Stimulated activated CD4-positive, alpha-beta T cell treated with anti-CD3 and anti-CD28 coated beads, Interleukin-12 subunit alpha, Interleukin-12 subunit beta, amount 100 ng/mL, for 48 hours (primary cell): Measurements from ENCODE around the gene TRAK2.

ENCODE experiments used
- DNase-seq, 3 donors: peaks; one replicate each; pipeline ENCODE4 v3.0.0-alpha.2; 2020; ENCODE audit warnings: low read depth in 2 of 3, low spot score in 1 of 3

TRAK2 gene

GRCh38 chr2:201363857-201364560, 87.2 kb downstream of the TRAK2 start:
- peak in 1 of 3 donors; percentile 53 for DNase-seq

- DNase-seq = no peak
Observed at GRCh38 chr2:201362396-201362795, 88.9 kb downstream of the TRAK2 start.

GRCh38 chr2:201361078-201361733, 90.1 kb downstream of the TRAK2 start:
- no peak for DNase-seq

- DNase-seq = no peak
Observed at GRCh38 chr2:201360256-201360655, 91.0 kb downstream of the TRAK2 start.

DNA sequence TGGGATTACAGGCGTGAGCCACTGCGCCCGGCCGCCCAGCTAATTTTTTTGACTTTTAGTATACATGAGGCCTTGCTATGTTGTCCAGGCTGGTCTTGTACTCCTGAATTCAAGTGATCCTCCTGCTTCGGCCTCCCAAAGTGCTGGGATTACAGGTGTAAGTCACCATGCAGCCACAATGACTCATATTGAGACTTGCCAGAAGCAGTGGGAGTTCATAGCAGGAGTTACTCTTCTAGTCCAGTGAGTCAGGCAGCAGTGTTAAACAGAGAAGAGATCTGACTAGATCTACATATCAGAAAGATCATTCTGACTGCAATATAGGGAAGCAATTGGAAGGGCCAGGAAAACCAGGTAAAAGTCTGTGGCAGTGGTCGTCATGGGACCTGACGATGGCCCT, 92.6 kb downstream of the TRAK2 start:
- DNase-seq = peak; percentile 26 to 39 (median 27)

DNA sequence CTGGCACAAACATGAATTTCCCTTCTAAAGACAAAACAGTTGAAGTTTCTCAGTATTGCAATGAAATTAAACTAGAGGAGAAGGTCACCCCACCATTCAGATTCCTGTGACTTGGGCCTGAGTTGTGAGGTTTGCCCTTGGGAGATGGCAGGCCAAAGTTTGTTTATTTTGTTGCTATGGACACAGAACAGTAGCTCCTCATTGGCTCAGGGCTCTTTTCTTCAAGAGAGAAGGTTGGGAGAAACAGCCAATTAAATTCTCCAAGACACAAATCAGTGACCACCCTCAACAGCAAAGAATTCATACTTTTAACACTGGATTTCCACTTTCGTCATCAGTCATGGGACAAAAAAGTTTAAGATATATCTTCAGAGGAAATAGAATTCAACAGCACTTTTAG, 94.0 kb downstream of the TRAK2 start, which contains the start of gene FLACC1:
Gene FLACC1 (minus strand): TSS at position 125 of the 400 bp plus-strand sequence. CDS start 5,941 bp downstream, outside the sequence.
- DNase-seq = no peak

DNA sequence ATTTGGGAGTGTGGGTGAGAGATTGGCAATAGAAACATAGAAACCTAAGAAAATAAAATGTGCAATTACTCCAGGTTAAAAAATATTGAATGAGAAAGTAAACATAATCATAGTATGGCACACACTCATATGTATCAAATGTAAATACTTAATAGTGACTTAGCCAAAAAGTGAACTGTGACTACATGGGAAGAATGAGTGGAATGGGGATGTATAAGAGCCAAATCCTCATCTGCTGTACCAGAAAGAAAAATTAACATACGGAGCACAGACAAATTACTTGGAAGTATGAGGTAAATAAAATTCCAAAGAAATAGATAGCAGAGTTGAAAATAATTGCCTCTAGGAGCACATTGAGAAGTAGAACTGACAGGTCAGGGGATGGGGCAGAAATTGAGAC, 98.1 kb downstream of the TRAK2 start:
- DNase-seq = no peak

DNA sequence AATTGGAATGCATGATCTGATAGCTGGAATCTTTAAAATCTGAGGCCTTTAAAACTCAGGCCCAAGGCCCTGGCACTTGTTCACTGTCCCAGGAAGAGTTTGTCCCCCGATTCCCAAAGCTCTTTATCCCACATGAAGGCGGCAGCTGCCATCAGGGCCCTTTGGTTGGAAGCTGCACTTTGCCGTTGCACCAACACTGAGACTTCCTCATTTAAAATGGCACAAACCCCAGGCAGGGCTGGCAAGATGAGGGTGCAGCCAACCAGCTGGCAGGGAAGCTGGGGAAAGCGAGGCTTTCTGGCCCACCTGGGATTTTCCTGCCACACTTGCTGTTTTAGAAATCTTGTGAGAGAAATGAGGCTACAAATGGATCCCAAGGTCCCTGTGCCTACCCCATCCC, 100.4 kb downstream of the TRAK2 start:
- DNase-seq = no peak

DNA sequence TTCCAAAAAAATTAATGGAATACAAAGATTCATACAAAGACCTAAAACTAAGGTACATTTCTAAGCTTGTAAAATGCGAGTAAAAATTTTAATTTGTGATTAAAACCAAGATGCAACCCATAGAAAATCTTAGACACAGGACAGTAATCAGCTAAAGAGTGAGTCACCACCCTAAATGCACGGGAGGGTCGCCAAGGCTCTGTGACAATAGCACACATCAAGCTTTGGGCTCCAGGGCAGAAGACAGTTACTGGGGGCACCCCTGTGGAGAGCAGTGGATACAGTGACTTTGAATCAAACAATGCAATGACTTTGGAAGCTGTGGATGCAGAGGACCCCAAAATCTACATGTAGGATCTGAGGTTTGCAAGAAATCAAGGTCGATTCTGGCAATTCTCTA, 101.7 kb downstream of the TRAK2 start:
- no peak for DNase-seq

GRCh38 chr2:201348758-201349157, 102.5 kb downstream of the TRAK2 start:
- DNase-seq = no peak

DNA sequence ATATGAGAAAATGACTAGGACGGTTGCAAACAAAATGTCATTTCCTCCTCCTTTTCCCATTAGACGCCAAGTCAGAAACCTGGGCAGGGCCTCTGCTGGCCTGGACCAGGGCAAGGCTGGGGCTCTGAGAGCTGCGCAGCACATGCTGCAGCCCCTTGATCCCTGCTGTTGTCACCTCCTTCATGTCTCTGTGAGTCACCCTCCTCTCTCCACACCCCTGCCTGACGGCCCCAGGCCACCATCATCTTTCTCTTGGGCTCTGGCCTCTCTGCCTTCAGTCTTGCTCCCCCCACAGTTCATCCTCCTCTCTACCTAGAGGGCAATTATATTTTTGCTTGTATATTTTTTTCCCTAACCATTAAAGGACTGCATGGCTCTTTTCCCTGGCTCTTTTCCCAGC, 104.1 kb downstream of the TRAK2 start:
- DNase-seq = no peak

- no peak for DNase-seq
Observed at GRCh38 chr2:201345625-201346213, 105.5 kb downstream of the TRAK2 start.

GRCh38 chr2:201344663-201345366, 106.4 kb downstream of the TRAK2 start:
- no peak for DNase-seq

DNA sequence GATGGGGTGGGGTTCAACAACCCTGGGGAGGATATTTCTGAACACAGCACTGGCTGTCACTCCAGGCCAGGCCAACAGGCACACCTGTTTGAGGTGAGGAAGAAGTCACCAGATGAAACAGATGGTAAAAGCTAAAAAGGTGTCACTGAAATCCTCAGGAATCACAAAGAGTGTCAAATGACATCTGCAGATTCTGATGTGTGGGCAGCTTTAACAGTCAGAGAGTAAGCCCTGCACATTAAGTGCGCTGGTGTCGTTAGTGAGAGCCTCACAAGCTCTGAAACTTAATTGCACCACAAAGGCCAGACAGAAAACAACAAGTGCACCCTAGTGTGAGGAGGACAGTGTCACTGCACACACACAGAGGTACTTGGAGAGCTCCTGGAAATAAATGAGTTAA, 107.7 kb downstream of the TRAK2 start:
- DNase-seq = no peak

DNA sequence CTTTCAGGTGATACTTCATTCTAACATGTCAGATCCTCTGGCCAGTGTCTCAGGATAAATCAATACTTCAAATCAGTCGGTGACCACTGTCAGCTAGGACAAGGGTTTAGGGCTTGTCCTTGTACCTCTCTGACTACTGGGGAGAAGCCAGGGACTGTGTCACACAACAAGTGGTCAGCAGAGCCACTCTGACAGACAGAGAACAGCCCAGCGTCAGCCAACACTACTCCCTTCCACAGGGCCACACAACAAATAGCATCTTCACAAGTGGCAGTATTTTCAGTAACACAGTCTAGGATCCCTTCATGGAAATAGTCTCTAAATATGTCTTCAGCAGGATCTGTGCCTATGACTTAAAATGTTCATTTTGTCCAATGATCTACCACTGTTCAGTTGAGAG, 108.3 kb downstream of the TRAK2 start:
- DNase-seq = no peak

DNA sequence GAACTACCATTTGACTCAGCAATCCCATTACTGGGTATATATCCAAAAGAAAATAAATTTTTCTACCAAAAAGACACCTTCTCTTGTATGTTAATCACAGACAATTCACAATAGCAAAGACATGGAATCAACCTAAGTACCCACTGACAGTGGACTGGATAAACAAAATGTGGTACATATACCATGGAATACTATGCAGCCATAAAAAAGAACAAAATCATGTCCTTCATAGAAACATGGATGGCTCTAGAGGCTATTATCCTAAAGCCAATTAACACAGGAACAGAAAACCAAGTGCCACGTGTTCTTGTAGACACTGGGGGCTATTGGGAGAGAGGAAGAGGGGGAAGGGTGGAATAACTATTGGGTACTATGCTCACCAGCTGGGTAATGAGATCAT, 121.8 kb downstream of the TRAK2 start:
- no peak for DNase-seq

GRCh38 chr2:201327678-201328077, 123.6 kb downstream of the TRAK2 start:
- no peak for DNase-seq
